Activated naive CD8-positive, alpha-beta T cell (primary cell): ENCODE data around the gene GNAQ.
A peak's percentile ranks its signal among the peaks of the same experiment; 100 is the strongest.
"Not testable (repeated sequence)": the region's sequence is repeated elsewhere in the genome, so short reads cannot be mapped to it uniquely, and the experiment has no call there.

Experiments used
- H3K27ac Mint-ChIP-seq: one replicate; pipeline ENCODE4 v1.8.0; 2021; ENCODE audit warnings: mixed read lengths
- H3K27me3 Mint-ChIP-seq: one replicate; pipeline ENCODE4 v1.8.0; 2021; ENCODE audit warnings: mixed read lengths
- H3K36me3 Mint-ChIP-seq: one replicate; pipeline ENCODE4 v1.8.0; 2021; ENCODE audit warnings: mixed read lengths
- H3K4me1 Mint-ChIP-seq: one replicate; pipeline ENCODE4 v1.8.0; 2021; ENCODE audit warnings: low read depth, mixed read lengths
- H3K4me3 Mint-ChIP-seq: one replicate; pipeline ENCODE4 v1.8.0; 2021; ENCODE audit warnings: mild to moderate bottlenecking, mixed read lengths
- H3K9me3 Mint-ChIP-seq: one replicate; pipeline ENCODE4 v1.8.0; 2021; ENCODE audit warnings: low read depth, mixed read lengths

The GNAQ gene

GRCh38 chr9:77721156-77721555, 310.5 kb downstream of the GNAQ start:
- H3K9me3 Mint-ChIP-seq, H3K27ac Mint-ChIP-seq, H3K4me3 Mint-ChIP-seq, H3K27me3 Mint-ChIP-seq: not testable (repeated sequence)
- H3K4me1 Mint-ChIP-seq, result peaks cover 17% of the 10 kb centered on the region
- H3K36me3 Mint-ChIP-seq, result peaks cover 16% of the 10 kb centered on the region

GRCh38 chr9:77719321-77719720, 312.3 kb downstream of the GNAQ start:
- Mint-ChIP-seq H3K4me3 (no peak overlapping the region), H3K27ac (no peak overlapping the region), H3K4me1 (peaks cover 5% of the 10 kb centered on the region), H3K36me3 (peaks cover 9% of the 10 kb centered on the region), H3K27me3 (no peaks in the 10 kb centered on the region), H3K9me3 (no peaks in the 10 kb centered on the region)

- not testable (repeated sequence) for H3K9me3 Mint-ChIP-seq, H3K36me3 Mint-ChIP-seq, H3K27me3 Mint-ChIP-seq, H3K4me3 Mint-ChIP-seq, H3K4me1 Mint-ChIP-seq
- H3K27ac Mint-ChIP-seq, result peak overlapping the region; percentile 58
These were observed 313.3 kb downstream of the GNAQ start for GRCh38 chr9:77718298-77718640.

GRCh38 chr9:77717608-77718297, 313.9 kb downstream of the GNAQ start:
- not testable (repeated sequence) for H3K4me3 Mint-ChIP-seq, H3K9me3 Mint-ChIP-seq, H3K36me3 Mint-ChIP-seq, H3K27me3 Mint-ChIP-seq, H3K4me1 Mint-ChIP-seq
- peak overlapping the region; percentile 58 for H3K27ac Mint-ChIP-seq

- Mint-ChIP-seq H3K9me3 (peaks cover 7% of the 10 kb centered on the region), H3K27ac (no peak overlapping the region), H3K4me1 (peaks cover 5% of the 10 kb centered on the region), H3K36me3 (peaks cover 8% of the 10 kb centered on the region), H3K4me3 (no peak overlapping the region), H3K27me3 (no peaks in the 10 kb centered on the region)
These were observed 317.5 kb downstream of the GNAQ start for GRCh38 chr9:77714077-77714549.

- Mint-ChIP-seq H3K27me3 (peaks cover 2% of the 10 kb centered on the region), H3K36me3 (peaks cover 12% of the 10 kb centered on the region), H3K4me1 (no peaks in the 10 kb centered on the region), H3K27ac (no peak overlapping the region), H3K9me3 (peaks cover 15% of the 10 kb centered on the region), H3K4me3 (no peak overlapping the region)
These were observed 319.0 kb downstream of the GNAQ start for GRCh38 chr9:77712533-77713130.

GRCh38 chr9:77710965-77711648, 320.5 kb downstream of the GNAQ start:
- H3K9me3 Mint-ChIP-seq, result peaks cover 15% of the 10 kb centered on the region
- H3K27ac Mint-ChIP-seq, result no peak overlapping the region
- H3K36me3 Mint-ChIP-seq, result peaks cover 10% of the 10 kb centered on the region
- no peak overlapping the region for H3K4me3 Mint-ChIP-seq
- H3K4me1 Mint-ChIP-seq, result no peaks in the 10 kb centered on the region
- H3K27me3 Mint-ChIP-seq, result peaks cover 2% of the 10 kb centered on the region

GRCh38 chr9:77710316-77710715, 321.3 kb downstream of the GNAQ start:
- Mint-ChIP-seq H3K9me3 (peaks cover 15% of the 10 kb centered on the region), H3K27ac (no peak overlapping the region), H3K27me3 (peaks cover 2% of the 10 kb centered on the region), H3K36me3 (peaks cover 10% of the 10 kb centered on the region), H3K4me3 (no peak overlapping the region), H3K4me1 (no peaks in the 10 kb centered on the region)

GRCh38 chr9:77708064-77708815, 323.4 kb downstream of the GNAQ start:
- peaks cover 10% of the 10 kb centered on the region for H3K36me3 Mint-ChIP-seq
- no peak overlapping the region for H3K4me3 Mint-ChIP-seq
- no peak overlapping the region for H3K27ac Mint-ChIP-seq
- H3K27me3 Mint-ChIP-seq, result peaks cover 2% of the 10 kb centered on the region
- no peaks in the 10 kb centered on the region for H3K4me1 Mint-ChIP-seq
- peaks cover 15% of the 10 kb centered on the region for H3K9me3 Mint-ChIP-seq

- no peaks in the 10 kb centered on the region for H3K4me1 Mint-ChIP-seq
- H3K9me3 Mint-ChIP-seq, result peaks cover 15% of the 10 kb centered on the region
- peaks cover 10% of the 10 kb centered on the region for H3K36me3 Mint-ChIP-seq
- no peak overlapping the region for H3K27ac Mint-ChIP-seq
- H3K27me3 Mint-ChIP-seq, result peaks cover 2% of the 10 kb centered on the region
- no peak overlapping the region for H3K4me3 Mint-ChIP-seq
These were observed 324.1 kb downstream of the GNAQ start for GRCh38 chr9:77707383-77708063.

- H3K27me3 Mint-ChIP-seq, result peaks cover 2% of the 10 kb centered on the region
- no peaks in the 10 kb centered on the region for H3K4me1 Mint-ChIP-seq
- H3K4me3 Mint-ChIP-seq, result no peak overlapping the region
- peaks cover 15% of the 10 kb centered on the region for H3K9me3 Mint-ChIP-seq
- H3K27ac Mint-ChIP-seq, result no peak overlapping the region
- H3K36me3 Mint-ChIP-seq, result peaks cover 6% of the 10 kb centered on the region
These were observed 326.0 kb downstream of the GNAQ start for GRCh38 chr9:77705636-77706035.

GRCh38 chr9:77702521-77703390, 328.9 kb downstream of the GNAQ start:
- not testable (repeated sequence) for H3K4me3 Mint-ChIP-seq, H3K27ac Mint-ChIP-seq

GRCh38 chr9:77697238-77697984, 334.2 kb downstream of the GNAQ start:
- H3K9me3 Mint-ChIP-seq, result peaks cover 8% of the 10 kb centered on the region
- H3K27me3 Mint-ChIP-seq, result peaks cover 3% of the 10 kb centered on the region
- no peak overlapping the region for H3K27ac Mint-ChIP-seq
- H3K4me3 Mint-ChIP-seq, result no peak overlapping the region
- H3K36me3 Mint-ChIP-seq, result no peaks in the 10 kb centered on the region
- no peaks in the 10 kb centered on the region for H3K4me1 Mint-ChIP-seq

More at GRCh38 chr9:77702521-77703390, 328.9 kb downstream of the GNAQ start:
- H3K27me3 Mint-ChIP-seq, H3K36me3 Mint-ChIP-seq, H3K4me1 Mint-ChIP-seq, H3K9me3 Mint-ChIP-seq: not testable (repeated sequence)
